ENCODE measurements around the gene NR2C2.

Gene NR2C2

GRCh38 chr3:15049584-15049983 lies 102.2 kb downstream of the NR2C2 start:
- no peak for TF ChIP-seq CTCF (IDR thresholded peaks at IDR 0.05; ENCODE audit: low read depth, low read length, missing control alignments)
- no peak overlapping the region for H3K4me3 ChIP-seq (ENCODE audit: low read depth, low read length)
- DNase-seq (ENCODE audit: low read depth) = no peak

- peak; percentile 85 for DNase-seq (ENCODE audit: low read depth)
- no peak for TF ChIP-seq CTCF (IDR thresholded peaks at IDR 0.05; ENCODE audit: low read depth, low read length, missing control alignments)
- no peak overlapping the region for H3K4me3 ChIP-seq (ENCODE audit: low read depth, low read length)
These were observed 103.2 kb downstream of the NR2C2 start for GRCh38 chr3:15050405-15051092.

- no peak overlapping the region for H3K4me3 ChIP-seq (ENCODE audit: low read depth, low read length)
- TF ChIP-seq CTCF (IDR thresholded peaks at IDR 0.05; ENCODE audit: low read depth, low read length, missing control alignments) = peak; percentile 93
- peak; percentile 30 for DNase-seq (ENCODE audit: low read depth)
These were observed 104.1 kb downstream of the NR2C2 start for GRCh38 chr3:15051531-15051930.

GRCh38 chr3:15052335-15053242 lies 105.2 kb downstream of the NR2C2 start:
- no peak for DNase-seq (ENCODE audit: low read depth)
- no peak for TF ChIP-seq CTCF (IDR thresholded peaks at IDR 0.05; ENCODE audit: low read depth, low read length, missing control alignments)

GRCh38 chr3:15053541-15053940 lies 106.2 kb downstream of the NR2C2 start:
- TF ChIP-seq CTCF (IDR thresholded peaks at IDR 0.05; ENCODE audit: low read depth, low read length, missing control alignments) = no peak
- DNase-seq (ENCODE audit: low read depth) = no peak
- H3K4me3 ChIP-seq (ENCODE audit: low read depth, low read length) = no peak overlapping the region

More at GRCh38 chr3:15052335-15053242, 105.2 kb downstream of the NR2C2 start:
- no peak overlapping the region for H3K4me3 ChIP-seq (ENCODE audit: low read depth, low read length)

GRCh38 chr3:15055019-15055557 lies 107.7 kb downstream of the NR2C2 start:
- DNase-seq (ENCODE audit: low read depth) = peak; percentile 47
- TF ChIP-seq CTCF (IDR thresholded peaks at IDR 0.05; ENCODE audit: low read depth, low read length, missing control alignments) = no peak
- H3K4me3 ChIP-seq (ENCODE audit: low read depth, low read length) = no peak overlapping the region

Measured in GM12864 (cell line).